HG03575 (cell line): ENCODE measurements around the gene MVP.

ENCODE experiments used
- ATAC-seq: cut with Tn5 transposase; IDR thresholded peaks from one replicate; pipeline ENCODE4 v1.9.1; 2021; ENCODE audit not compliant: unreplicated experiment, insufficient number of reproducible peaks, low FRiP score; ENCODE audit errors: extremely low read depth

Gene MVP

GRCh38 chr16:29802416-29802935, 17.8 kb upstream of the MVP start:
- no peak for ATAC-seq

- no peak for ATAC-seq
Measured at GRCh38 chr16:29804020-29804419, 16.2 kb upstream of the MVP start.

DNA sequence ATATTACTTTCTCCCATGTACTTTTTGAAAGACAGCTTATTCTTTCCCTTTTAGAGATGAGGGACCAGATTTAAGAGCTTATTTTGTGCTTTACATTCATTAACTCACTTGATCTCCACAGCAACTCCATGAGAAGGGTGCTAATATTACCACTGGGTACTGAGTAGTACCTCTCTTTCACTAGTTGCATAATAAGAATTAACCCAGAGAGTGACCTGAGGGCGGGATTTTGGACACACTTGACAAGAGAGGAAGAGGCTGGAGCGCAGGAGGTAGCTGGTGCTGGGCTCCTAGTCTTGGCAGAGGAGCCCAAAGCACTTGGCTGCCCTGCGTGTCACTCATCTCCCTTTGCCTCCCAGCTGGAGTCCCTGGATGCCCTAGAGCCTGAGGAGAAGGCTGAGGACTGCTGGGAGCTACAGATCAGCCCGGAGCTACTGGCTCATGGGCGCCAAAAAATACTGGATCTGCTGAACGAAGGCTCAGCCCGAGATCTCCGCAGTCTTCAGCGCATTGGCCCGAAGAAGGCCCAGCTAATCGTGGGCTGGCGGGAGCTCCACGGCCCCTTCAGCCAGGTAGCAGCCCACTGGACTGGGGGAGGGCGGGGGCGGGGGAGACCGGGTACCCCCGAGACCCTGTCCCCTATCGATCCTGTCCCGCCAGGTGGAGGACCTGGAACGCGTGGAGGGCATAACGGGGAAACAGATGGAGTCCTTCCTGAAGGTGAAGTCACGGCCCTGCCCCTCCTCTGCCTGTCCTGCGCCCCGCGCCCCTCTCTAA, 15.6 kb upstream of the MVP start:
- ATAC-seq = no peak

DNA sequence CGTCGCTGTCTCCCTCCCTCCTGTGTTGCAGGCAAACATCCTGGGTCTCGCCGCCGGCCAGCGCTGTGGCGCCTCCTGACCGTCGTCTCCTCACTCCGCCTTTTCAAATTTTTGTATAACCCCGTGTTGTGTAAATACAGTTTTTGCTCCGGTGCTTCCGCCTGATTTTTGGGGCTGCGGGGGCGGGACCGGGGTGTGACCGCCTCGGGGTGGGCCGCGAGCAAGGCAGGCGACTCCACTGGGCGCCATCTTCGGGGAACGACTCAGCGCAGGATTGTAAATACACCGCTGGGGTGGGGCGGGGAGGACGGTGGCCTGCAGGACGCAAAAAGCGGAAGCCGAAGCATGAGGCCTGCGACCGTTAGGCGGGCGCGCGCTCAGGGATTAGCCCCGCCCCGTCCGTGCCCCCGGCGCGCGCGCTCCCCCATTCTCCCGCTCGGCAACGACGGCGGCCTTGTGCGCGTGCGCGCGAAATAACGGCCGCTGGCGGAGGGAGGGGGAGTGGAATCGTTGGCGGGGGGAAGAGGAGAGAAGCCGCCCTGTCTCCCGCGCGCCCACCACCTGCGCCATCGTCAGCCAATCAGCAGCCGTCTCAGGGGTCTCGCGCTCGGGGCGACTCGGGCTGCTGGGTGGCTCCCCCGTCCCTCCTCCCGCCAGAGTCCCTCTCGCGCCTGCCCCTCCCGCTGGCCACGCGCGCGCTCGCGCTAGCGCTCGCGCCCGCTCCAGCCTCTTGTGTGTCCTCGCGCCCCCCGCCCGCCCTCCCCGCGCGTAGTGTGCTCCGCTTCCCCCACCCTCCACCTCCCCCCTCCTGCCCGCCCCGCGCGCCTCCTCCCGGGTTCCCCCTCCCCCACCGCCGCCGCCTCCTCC, 14.8 kb upstream of the MVP start:
- no peak for ATAC-seq

GRCh38 chr16:29806099-29806579, 14.1 kb upstream of the MVP start, which contains the start of gene MAZ:
Gene MAZ, plus strand, starts transcription at chr16:29806529. Its CDS starts 173 bp downstream, at chr16:29806702.
- ATAC-seq = no peak

- no peak for ATAC-seq
Measured at GRCh38 chr16:29806641-29807425, 13.4 kb upstream of the MVP start.

GRCh38 chr16:29807426-29808218, 12.6 kb upstream of the MVP start:
- no peak for ATAC-seq

- ATAC-seq = no peak
Measured at GRCh38 chr16:29808219-29808900, 11.9 kb upstream of the MVP start.

DNA sequence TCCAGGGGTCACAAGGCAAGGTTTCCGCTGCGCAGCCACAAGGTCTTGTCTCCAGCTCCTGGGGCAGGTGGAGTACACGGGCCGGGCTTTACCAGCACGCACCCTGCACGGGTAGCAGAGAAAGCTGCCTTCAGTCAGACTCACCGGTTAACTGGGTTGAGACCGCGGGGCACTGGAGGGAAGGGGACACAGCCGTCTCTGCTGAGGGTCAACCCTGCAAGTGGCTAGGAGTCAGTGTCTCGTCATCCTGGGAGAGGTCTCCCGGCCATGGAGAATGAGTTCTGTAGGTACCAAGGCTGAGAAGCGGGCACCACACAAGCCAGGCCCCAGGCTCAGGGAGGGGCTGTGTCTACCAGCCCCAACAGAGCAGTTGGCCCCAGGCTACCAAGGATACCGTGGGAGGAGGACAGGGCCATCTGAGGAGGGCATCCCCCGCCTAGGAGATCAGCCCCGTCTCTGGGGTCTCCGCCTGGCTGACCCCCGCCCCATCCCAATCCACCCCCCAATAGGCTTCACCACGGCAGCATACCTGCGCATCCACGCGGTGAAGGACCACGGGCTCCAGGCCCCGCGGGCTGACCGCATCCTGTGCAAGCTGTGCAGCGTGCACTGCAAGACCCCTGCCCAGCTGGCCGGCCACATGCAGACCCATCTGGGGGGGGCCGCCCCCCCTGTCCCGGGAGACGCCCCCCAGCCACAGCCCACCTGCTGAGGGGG, 11.1 kb upstream of the MVP start:
- no peak for ATAC-seq

DNA sequence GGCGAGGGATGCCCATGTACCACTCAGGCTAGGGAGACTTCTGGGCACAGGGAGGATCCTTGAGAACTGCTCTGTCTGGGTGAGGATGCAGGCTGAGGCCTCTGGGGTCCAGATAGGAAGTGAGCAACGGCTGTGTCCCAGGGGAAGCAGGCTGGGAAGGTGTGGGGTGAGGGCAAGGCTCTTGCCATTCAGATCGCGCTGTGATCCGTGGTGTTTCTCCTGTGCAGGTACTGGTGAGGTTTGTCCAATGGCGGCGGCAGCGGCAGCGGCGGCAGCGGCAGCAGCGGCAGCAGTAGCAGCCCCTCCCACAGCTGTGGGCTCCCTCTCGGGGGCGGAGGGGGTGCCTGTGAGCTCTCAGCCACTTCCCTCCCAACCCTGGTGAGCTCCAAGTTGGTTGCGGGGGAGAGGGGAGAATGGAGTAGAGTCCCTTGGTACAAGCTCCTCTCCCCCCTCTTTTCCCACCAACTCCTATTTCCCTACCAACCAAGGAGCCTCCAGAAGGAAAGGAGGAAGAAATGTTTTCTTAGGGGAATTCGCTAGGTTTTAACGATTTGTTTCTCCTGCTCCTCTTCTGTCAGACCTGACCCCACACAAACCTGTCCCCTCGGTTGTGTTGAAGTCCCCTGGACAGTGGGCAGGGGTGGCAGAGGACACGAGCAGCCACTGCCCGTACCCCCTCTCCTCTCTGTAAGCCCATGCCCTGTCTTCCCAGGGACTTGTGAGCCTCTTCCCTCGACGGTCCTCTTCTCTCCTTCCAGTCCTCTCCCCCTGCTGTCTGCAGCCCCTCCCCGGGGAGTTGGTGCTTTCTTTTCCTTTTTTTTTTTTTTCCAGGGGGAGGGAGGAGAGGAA, 10.2 kb upstream of the MVP start:
- ATAC-seq = no peak

- no peak for ATAC-seq
Measured at GRCh38 chr16:29810699-29811169, 9.5 kb upstream of the MVP start.

- ATAC-seq = no peak
Measured at GRCh38 chr16:29811170-29811895, 8.9 kb upstream of the MVP start.

- no peak for ATAC-seq
Measured at GRCh38 chr16:29811896-29812665, 8.2 kb upstream of the MVP start, which contains the start of gene PRRT2. Gene PRRT2, plus strand, starts transcription at chr16:29812193. Its CDS starts 862 bp downstream, at chr16:29813055.

GRCh38 chr16:29812754-29813643, 7.3 kb upstream of the MVP start:
- ATAC-seq = no peak
